K562 (cell line): ENCODE results near the gene NPDC1.

ENCODE experiments used
- CTCF ChIP-seq, 3 experiments: IDR thresholded peaks in 2 of 3; conservative IDR thresholded peaks in 1 of 3; 2 replicates each; pipeline ENCODE4 v1.5.1; 2011 to 2012; ENCODE audit warnings: low read length in 3 of 3, mild to moderate bottlenecking in 3 of 3, control low read depth in 2 of 3, improper control_type of control experiment in 1 of 3, inconsistent platforms in 1 of 3, low read depth in 1 of 3, mixed read lengths in 1 of 3, moderate library complexity in 1 of 3; ENCODE audit not compliant: insufficient read depth in 2 of 3
- RAD21 ChIP-seq, 2 experiments: fragments of 250-450 bp in 1 of 2; fragments of 450-650 bp in 1 of 2; sonication (Bioruptor Pico) in 1 of 2; formaldehyde crosslinking in 1 of 2; IDR thresholded peaks in 1 of 2; conservative IDR thresholded peaks in 1 of 2; 2 replicates each; pipeline versions ENCODE4 v1.4.0 to v1.8.0; 2020 to 2022; ENCODE audit warnings: mild to moderate bottlenecking in 2 of 2, moderate library complexity in 1 of 2
- TAF1 ChIP-seq: IDR thresholded peaks from 2 replicates; pipeline ENCODE4 v1.6.1; 2011; ENCODE audit warnings: mild to moderate bottlenecking, low read length, moderate library complexity; ENCODE audit not compliant: insufficient read depth, control insufficient read depth, severe bottlenecking; ENCODE audit errors: extremely low read depth
- ZKSCAN3 ChIP-seq: fragments of 250-450 bp; sonication (Bioruptor Pico); IDR thresholded peaks from 2 replicates; pipeline ENCODE4 v1.4.0; 2020
- TF ChIP-seq, protein P1 (sequence below), 2 experiments: fragments of 450-650 bp in 1 of 2; sonication (generic) in 1 of 2; formaldehyde crosslinking in 1 of 2; IDR thresholded peaks in 1 of 2; conservative IDR thresholded peaks in 1 of 2; 2 replicates each; pipeline versions ENCODE4 v1.6.1 to v1.8.1; 2016 to 2023; ENCODE audit warnings: mild to moderate bottlenecking in 2 of 2, moderate library complexity in 2 of 2, inconsistent platforms in 1 of 2, missing genetic modification reagents in 1 of 2

- TF ChIP-seq, protein P1, sequence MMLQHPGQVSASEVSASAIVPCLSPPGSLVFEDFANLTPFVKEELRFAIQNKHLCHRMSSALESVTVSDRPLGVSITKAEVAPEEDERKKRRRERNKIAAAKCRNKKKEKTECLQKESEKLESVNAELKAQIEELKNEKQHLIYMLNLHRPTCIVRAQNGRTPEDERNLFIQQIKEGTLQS (IDR thresholded peaks at IDR 0.05): no peak
- TF ChIP-seq, protein P1 (CRISPR knock-in tag; conservative IDR thresholded peaks at IDR 0.05): no peak
- TF ChIP-seq RAD21 (CRISPR knock-in tag; conservative IDR thresholded peaks at IDR 0.05 in 1 of 2, IDR thresholded peaks at IDR 0.05 in 1 of 2): no peak
- TF ChIP-seq TAF1: no peak
- no peak for TF ChIP-seq ZKSCAN3 (CRISPR knock-in tag)
- TF ChIP-seq CTCF (IDR thresholded peaks at IDR 0.05 in 2 of 3, conservative IDR thresholded peaks at IDR 0.05 in 1 of 3; ENCODE audit: insufficient read depth in 2 of 3, low read depth in 1 of 3, low read length in 3 of 3): no peak
Measured at GRCh38 chr9:137015540-137015930, 30.4 kb downstream of the NPDC1 start.
